Measurements from ENCODE around the gene TSKU.

Gene TSKU

DNA sequence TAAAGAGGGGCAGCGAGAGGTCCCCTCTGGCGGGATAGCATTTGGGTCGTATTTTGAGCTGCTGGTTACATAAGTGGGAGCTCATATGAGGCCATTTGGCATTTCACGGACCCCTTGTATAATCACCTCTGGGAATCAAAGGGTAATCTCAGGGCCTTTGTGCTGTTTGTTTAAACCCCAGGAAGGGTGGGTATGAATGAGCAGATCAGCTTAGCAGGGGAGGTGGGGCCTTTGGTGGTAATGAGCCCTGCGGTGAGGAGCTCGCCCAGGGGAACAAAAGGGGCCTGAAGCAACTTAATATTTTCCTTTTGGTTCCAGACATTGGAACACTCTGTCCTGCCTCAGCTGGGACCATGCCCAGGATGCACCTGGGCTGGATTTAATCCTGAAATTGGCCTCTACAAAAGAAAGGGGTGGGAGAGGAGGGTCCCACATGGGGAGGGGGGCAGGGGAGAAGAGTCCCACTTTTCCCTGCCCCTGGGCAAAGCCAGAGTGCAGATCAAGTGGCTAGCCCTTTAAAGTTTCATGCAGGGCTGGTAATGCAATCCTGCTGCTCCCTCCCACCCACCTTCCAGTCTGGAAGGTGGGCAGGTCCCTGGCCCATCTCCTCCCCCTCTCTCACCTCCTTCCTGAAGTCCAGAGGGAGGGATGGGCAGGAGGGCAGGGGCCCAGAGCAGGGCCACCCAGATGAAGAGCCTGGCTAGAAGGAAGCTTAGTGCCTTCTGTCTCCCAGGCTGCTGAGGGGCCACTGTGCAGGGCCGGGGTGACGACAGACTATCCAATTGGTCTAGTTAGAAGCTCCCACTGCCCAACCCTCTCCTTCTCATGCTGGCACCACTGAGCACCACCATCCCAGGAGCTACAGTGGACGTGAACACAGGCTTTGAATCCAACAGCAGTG is 10.5 kb downstream of the TSKU start:
- Histone ChIP-seq H3K4ac (ENCODE audit: low read depth in 1 of 2, low read length in 2 of 2) (peak overlapping the region in 1 of 2 experiments; percentile 5), H2BK5ac (ENCODE audit: low read depth, low read length, poor library complexity, severe bottlenecking) (peak overlapping the region; percentile 20), H3K79me1 (replicated peaks; ENCODE audit: low read length, poor library complexity, severe bottlenecking) (peaks cover 48% of the 10 kb centered on the region), H2AFZ (ENCODE audit: low read depth, low read length) (no peak overlapping the region), H3K4me3 (ENCODE audit: insufficient read depth in 1 of 2, low read depth in 1 of 2, low read length in 2 of 2) (no peak overlapping the region), H2BK120ac (ENCODE audit: low read depth, low read length) (no peak overlapping the region), H4K8ac (ENCODE audit: low read length) (peak overlapping the region; percentile 7), H3K36me3 (ENCODE audit: control insufficient read depth in 1 of 2, insufficient read depth in 2 of 2, low read depth in 1 of 2, low read length in 2 of 2) (peaks cover 36 to 58% of the 10 kb centered on the region in 2 experiments), H3K18ac (ENCODE audit: low read depth in 1 of 2, low read length in 2 of 2) (peak overlapping the region; percentile 14 to 67), H3K9me3 (ENCODE audit: control insufficient read depth, low read length) (no peaks in the 10 kb centered on the region), H4K91ac (ENCODE audit: low read length) (no peak overlapping the region), H3K4me2 (ENCODE audit: low read length, poor library complexity, severe bottlenecking) (peak overlapping the region; percentile 25), H2BK12ac (ENCODE audit: low read length in 2 of 2) (peak overlapping the region in 1 of 2 experiments; percentile 43), H3K4me1 (ENCODE audit: control insufficient read depth, insufficient read depth, low read depth, low read length) (peaks cover 47% of the 10 kb centered on the region), H2AK5ac (ENCODE audit: low read length, severe bottlenecking) (peak overlapping the region; percentile 23), H3K23ac (ENCODE audit: low read length in 2 of 2) (peak overlapping the region in 1 of 2 experiments; percentile 32), H3K14ac (ENCODE audit: low read length in 2 of 2) (peak overlapping the region in 1 of 2 experiments; percentile 83), H3K27ac (ENCODE audit: low read length, poor library complexity, severe bottlenecking) (peak overlapping the region; percentile 44), H3K27me3 (ENCODE audit: control insufficient read depth in 1 of 2, insufficient read depth in 1 of 2, low read length in 2 of 2) (no peaks in the 10 kb centered on the region), H3K9ac (ENCODE audit: low read length) (peak overlapping the region; percentile 31), H2BK15ac (ENCODE audit: low read depth, poor library complexity, severe bottlenecking) (no peak overlapping the region)
- DNase-seq, result no peak
- 65% methylated on average over 9 of the region's 9 CpGs for WGBS

DNA sequence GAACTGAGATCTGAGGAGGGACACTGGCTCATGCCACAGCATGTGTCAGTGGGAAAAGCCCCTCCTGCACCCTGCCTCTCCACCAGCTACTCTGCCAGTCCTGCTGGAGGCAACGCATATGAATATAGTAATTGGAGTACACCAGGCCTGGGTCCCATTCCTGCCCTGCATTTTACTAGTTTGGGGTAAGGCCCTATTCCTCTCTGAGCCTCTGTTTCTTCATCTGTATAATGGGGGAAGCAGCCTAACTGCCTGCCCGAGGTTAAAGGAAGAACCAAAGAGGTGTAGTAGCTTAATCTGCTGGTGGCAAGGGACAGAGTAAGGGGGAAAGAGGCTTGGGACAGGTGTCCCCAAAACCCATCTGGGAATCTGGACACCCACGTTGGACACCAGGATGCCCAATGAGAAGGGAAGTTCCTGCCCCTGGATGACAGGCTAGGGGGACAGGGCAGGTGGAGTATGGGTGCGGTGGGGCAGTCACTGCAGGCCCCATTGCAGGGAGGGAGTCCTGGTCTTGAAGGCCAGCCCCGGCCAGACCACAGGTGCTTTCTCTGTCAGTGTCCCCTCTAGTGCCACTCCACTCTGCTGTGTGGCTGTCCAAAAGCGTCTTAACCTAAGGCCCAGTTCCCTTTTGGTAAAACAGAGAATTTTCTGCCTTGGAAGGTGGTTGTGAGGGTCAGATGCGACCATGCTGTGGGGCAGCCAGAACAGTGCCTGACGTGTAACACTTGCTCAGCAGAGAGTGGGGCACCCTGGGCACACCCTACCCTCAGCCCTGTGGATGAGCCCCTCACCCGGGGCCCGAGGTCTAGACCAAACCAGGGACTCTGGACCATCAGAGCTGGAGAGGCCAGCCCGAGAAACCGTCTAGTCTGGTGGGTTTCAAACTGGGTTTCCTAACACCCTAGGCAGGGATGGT is 11.5 kb downstream of the TSKU start:
- 92% methylated on average over 11 of the region's 12 CpGs for WGBS
- H3K18ac ChIP-seq (ENCODE audit: low read depth in 1 of 2, low read length in 2 of 2), result peak overlapping the region in 1 of 2 experiments; percentile 67
- DNase-seq, result no peak
- no peak overlapping the region for H2BK120ac ChIP-seq (ENCODE audit: low read depth, low read length)
- H2BK5ac ChIP-seq (ENCODE audit: low read depth, low read length, poor library complexity, severe bottlenecking), result no peak overlapping the region
- H3K14ac ChIP-seq (ENCODE audit: low read length in 2 of 2), result peak overlapping the region in 1 of 2 experiments; percentile 83
- no peaks in the 10 kb centered on the region for H3K27me3 ChIP-seq (ENCODE audit: control insufficient read depth in 1 of 2, insufficient read depth in 1 of 2, low read length in 2 of 2)
- H2BK15ac ChIP-seq (ENCODE audit: low read depth, poor library complexity, severe bottlenecking), result no peak overlapping the region
- H3K27ac ChIP-seq (ENCODE audit: low read length, poor library complexity, severe bottlenecking), result no peak overlapping the region
- H3K4me1 ChIP-seq (ENCODE audit: control insufficient read depth, insufficient read depth, low read depth, low read length), result peaks cover 48% of the 10 kb centered on the region
- no peak overlapping the region for H3K4me2 ChIP-seq (ENCODE audit: low read length, poor library complexity, severe bottlenecking)
- peaks cover 36 to 61% of the 10 kb centered on the region in 2 experiments for H3K36me3 ChIP-seq (ENCODE audit: control insufficient read depth in 1 of 2, insufficient read depth in 2 of 2, low read depth in 1 of 2, low read length in 2 of 2)
- H3K4ac ChIP-seq (ENCODE audit: low read depth in 1 of 2, low read length in 2 of 2), result peak overlapping the region in 1 of 2 experiments; percentile 5
- no peak overlapping the region for H2AFZ ChIP-seq (ENCODE audit: low read depth, low read length)
- peak overlapping the region in 1 of 2 experiments; percentile 32 for H3K23ac ChIP-seq (ENCODE audit: low read length in 2 of 2)
- no peak overlapping the region for H3K4me3 ChIP-seq (ENCODE audit: insufficient read depth in 1 of 2, low read depth in 1 of 2, low read length in 2 of 2)
- no peaks in the 10 kb centered on the region for H3K9me3 ChIP-seq (ENCODE audit: control insufficient read depth, low read length)
- peak overlapping the region in 1 of 2 experiments; percentile 43 for H2BK12ac ChIP-seq (ENCODE audit: low read length in 2 of 2)
- no peak overlapping the region for H3K9ac ChIP-seq (ENCODE audit: low read length)
- no peak overlapping the region for H4K8ac ChIP-seq (ENCODE audit: low read length)
- H3K79me1 ChIP-seq (replicated peaks; ENCODE audit: low read length, poor library complexity, severe bottlenecking), result peaks cover 54% of the 10 kb centered on the region
- H2AK5ac ChIP-seq (ENCODE audit: low read length, severe bottlenecking), result no peak overlapping the region
- no peak overlapping the region for H4K91ac ChIP-seq (ENCODE audit: low read length)

DNA sequence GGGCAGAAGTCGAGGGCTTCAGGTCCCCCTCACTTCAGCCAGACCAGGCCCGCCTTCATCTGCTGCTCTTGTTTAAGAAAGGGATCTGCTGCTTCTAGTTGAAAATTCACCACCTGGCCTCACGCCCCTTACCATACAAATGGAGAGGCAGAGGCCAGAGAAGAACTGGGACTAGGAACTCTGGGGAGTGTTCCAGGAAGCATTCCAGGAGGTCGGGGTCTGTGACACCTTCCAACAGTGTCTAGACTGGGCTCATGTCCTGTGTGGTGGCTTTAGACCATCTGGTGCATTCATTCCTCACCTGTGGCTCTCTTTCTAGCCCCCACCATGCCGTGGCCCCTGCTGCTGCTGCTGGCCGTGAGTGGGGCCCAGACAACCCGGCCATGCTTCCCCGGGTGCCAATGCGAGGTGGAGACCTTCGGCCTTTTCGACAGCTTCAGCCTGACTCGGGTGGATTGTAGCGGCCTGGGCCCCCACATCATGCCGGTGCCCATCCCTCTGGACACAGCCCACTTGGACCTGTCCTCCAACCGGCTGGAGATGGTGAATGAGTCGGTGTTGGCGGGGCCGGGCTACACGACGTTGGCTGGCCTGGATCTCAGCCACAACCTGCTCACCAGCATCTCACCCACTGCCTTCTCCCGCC is 12.3 kb downstream of the TSKU start:
- Histone ChIP-seq H4K91ac (ENCODE audit: low read length) (peak overlapping the region; percentile 69), H2AFZ (ENCODE audit: low read depth, low read length) (no peak overlapping the region), H3K27me3 (ENCODE audit: control insufficient read depth in 1 of 2, insufficient read depth in 1 of 2, low read length in 2 of 2) (no peaks in the 10 kb centered on the region), H3K9ac (ENCODE audit: low read length) (no peak overlapping the region), H3K79me1 (replicated peaks; ENCODE audit: low read length, poor library complexity, severe bottlenecking) (peaks cover 54% of the 10 kb centered on the region), H3K4ac (ENCODE audit: low read depth in 1 of 2, low read length in 2 of 2) (no peak overlapping the region), H2BK12ac (ENCODE audit: low read length in 2 of 2) (no peak overlapping the region), H3K4me2 (ENCODE audit: low read length, poor library complexity, severe bottlenecking) (no peak overlapping the region), H2BK5ac (ENCODE audit: low read depth, low read length, poor library complexity, severe bottlenecking) (no peak overlapping the region), H2BK120ac (ENCODE audit: low read depth, low read length) (no peak overlapping the region), H3K23ac (ENCODE audit: low read length in 2 of 2) (no peak overlapping the region), H4K8ac (ENCODE audit: low read length) (no peak overlapping the region), H3K18ac (ENCODE audit: low read depth in 1 of 2, low read length in 2 of 2) (no peak overlapping the region), H2BK15ac (ENCODE audit: low read depth, poor library complexity, severe bottlenecking) (no peak overlapping the region), H3K36me3 (ENCODE audit: control insufficient read depth in 1 of 2, insufficient read depth in 2 of 2, low read depth in 1 of 2, low read length in 2 of 2) (peaks cover 36 to 57% of the 10 kb centered on the region in 2 experiments), H3K9me3 (ENCODE audit: control insufficient read depth, low read length) (no peaks in the 10 kb centered on the region), H3K14ac (ENCODE audit: low read length in 2 of 2) (peak overlapping the region in 1 of 2 experiments; percentile 36), H3K4me3 (ENCODE audit: insufficient read depth in 1 of 2, low read depth in 1 of 2, low read length in 2 of 2) (no peak overlapping the region), H2AK5ac (ENCODE audit: low read length, severe bottlenecking) (no peak overlapping the region), H3K4me1 (ENCODE audit: control insufficient read depth, insufficient read depth, low read depth, low read length) (peaks cover 48% of the 10 kb centered on the region), H3K27ac (ENCODE audit: low read length, poor library complexity, severe bottlenecking) (no peak overlapping the region)
- DNase-seq, result no peak
- WGBS, result 93% methylated on average over 21 of the region's 21 CpGs
